Endothelial cell of umbilical vein (primary cell): ENCODE measurements around the gene QRFPR. TPM values are rescaled to one million over a fixed set of nuclear protein-coding genes. Genes with fewer than 3 reads are reported as not detected.

ENCODE experiments used
- BruUV-seq: library from RNA; stranded (reverse); fragments of 400-500 nt; replicated peaks from 2 replicates; lab custom pipeline; 2021; lab: Mats Ljungman, UMichigan
- CTCF ChIA-PET: fragments of 300-600, 350-600 bp; sonication (Branson Sonifier 250); formaldehyde crosslinking; loops from one replicate; lab custom pipeline; 2021; ENCODE audit warnings: antibody characterized with exemption, inconsistent platforms; lab: Charles Lee
- POLR2A ChIA-PET: fragments of 300-600, 350-600 bp; sonication (Branson Sonifier 250); formaldehyde crosslinking; loops from one replicate; lab custom pipeline; 2021; ENCODE audit warnings: antibody characterized with exemption, inconsistent platforms; lab: Charles Lee
- DNase-seq: peaks from one replicate; pipeline ENCODE4 v3.0.0-alpha.2; 2011; ENCODE audit warnings: low read depth, low spot score
- FAIRE-seq: peaks from 2 replicates; lab custom pipeline; 2011; peaks lifted over from hg19 to GRCh38; lab: Jason Lieb, UNC
- H2AFZ ChIP-seq: 2 replicates; pipeline ENCODE4 v1.6.0; 2012; ENCODE audit warnings: low read depth, low read length, control low read depth, inconsistent platforms
- H3K27ac ChIP-seq: 2 replicates; pipeline ENCODE4 v1.5.1; 2011; ENCODE audit warnings: low read depth, mild to moderate bottlenecking, control low read depth, low read length, moderate library complexity; ENCODE audit not compliant: insufficient read depth
- H3K27me3 ChIP-seq, 2 experiments: 2 replicates each; pipeline versions ENCODE4 v1.6.0 to v1.6.1; 2011; ENCODE audit warnings: low read length in 2 of 2, mixed read lengths in 1 of 2; ENCODE audit not compliant: control insufficient read depth in 2 of 2, insufficient read depth in 2 of 2
- H3K36me3 ChIP-seq, 2 experiments: 2 replicates in 1 of 2; 3 replicates in 1 of 2; pipeline ENCODE4 v1.5.1; 2011; ENCODE audit warnings: low read length in 2 of 2, mild to moderate bottlenecking in 1 of 2, moderate library complexity in 1 of 2; ENCODE audit not compliant: control insufficient read depth in 2 of 2, insufficient read depth in 2 of 2; ENCODE audit errors: extremely low read depth in 1 of 2
- H3K4me1 ChIP-seq: 3 replicates; pipeline ENCODE4 v1.5.1; 2011; ENCODE audit warnings: mild to moderate bottlenecking, low read length; ENCODE audit not compliant: control insufficient read depth, insufficient read depth; ENCODE audit errors: extremely low read depth
- H3K4me2 ChIP-seq: 2 replicates; pipeline ENCODE4 v1.6.1; 2011; ENCODE audit warnings: low read length, control low read depth, mixed read lengths; ENCODE audit not compliant: insufficient read depth
- H3K4me3 ChIP-seq, 3 experiments: fragments of 200-600 bp in 1 of 3; sonication (generic), shearing (Covaris generic) in 1 of 3; replicated peaks in 1 of 3; 2 replicates each; pipeline ENCODE4 v1.5.1; 2011 to 2016; ENCODE audit warnings: control low read depth in 3 of 3, low read length in 3 of 3, mild to moderate bottlenecking in 2 of 3, inconsistent platforms in 1 of 3, low read depth in 1 of 3, moderate library complexity in 1 of 3; ENCODE audit not compliant: insufficient read depth in 1 of 3
- H3K79me2 ChIP-seq: 2 replicates; pipeline ENCODE4 v1.6.0; 2012; ENCODE audit warnings: low read length, inconsistent platforms; ENCODE audit not compliant: control insufficient read depth, insufficient read depth
- H3K9ac ChIP-seq: replicated peaks from 2 replicates; pipeline ENCODE3; 2011; ENCODE audit warnings: low read length, control low read depth; ENCODE audit not compliant: insufficient read depth; ENCODE audit errors: extremely low read depth
- H3K9me1 ChIP-seq: replicated peaks from 3 replicates; pipeline ENCODE4 v1.6.0; 2011; ENCODE audit warnings: mild to moderate bottlenecking, low read length; ENCODE audit not compliant: control insufficient read depth, insufficient read depth; ENCODE audit errors: extremely low read depth
- H3K9me3 ChIP-seq: replicated peaks from 2 replicates; pipeline ENCODE4 v1.5.1; 2012; ENCODE audit warnings: low read length, inconsistent platforms; ENCODE audit not compliant: control insufficient read depth, insufficient read depth
- H4K20me1 ChIP-seq: replicated peaks from 2 replicates; pipeline ENCODE3; 2011; ENCODE audit warnings: mild to moderate bottlenecking, low read length; ENCODE audit not compliant: control insufficient read depth, insufficient read depth; ENCODE audit errors: extremely low read depth
- CTCF ChIP-seq, 2 donors: IDR thresholded peaks; 1 replicate in 1 of 2; 2 replicates in 1 of 2; pipeline ENCODE4 v1.5.1; 2011; ENCODE audit warnings: low read length in 2 of 2, mild to moderate bottlenecking in 2 of 2, moderate library complexity in 2 of 2, control low read depth in 1 of 2, inconsistent platforms in 1 of 2, low read depth in 1 of 2; ENCODE audit not compliant: insufficient read depth in 1 of 2; ENCODE audit errors: extremely low read depth in 1 of 2
- EZH2 ChIP-seq: IDR thresholded peaks from 2 replicates; pipeline ENCODE4 v1.6.1; 2012; ENCODE audit warnings: borderline replicate concordance, low read depth, mild to moderate bottlenecking, moderate library complexity, low read length, inconsistent platforms; ENCODE audit not compliant: severe bottlenecking
- FOS ChIP-seq: IDR thresholded peaks from 2 replicates; pipeline ENCODE4 v1.6.1; 2011; ENCODE audit warnings: mild to moderate bottlenecking, low read length, moderate library complexity, borderline replicate concordance; ENCODE audit not compliant: insufficient read depth
- GATA2 ChIP-seq: IDR thresholded peaks from 2 replicates; pipeline ENCODE4 v1.7.0; 2011; ENCODE audit warnings: low read depth, mild to moderate bottlenecking, moderate library complexity, mixed read lengths, low read length; ENCODE audit not compliant: insufficient read length, insufficient read depth
- JUN ChIP-seq: IDR thresholded peaks from 2 replicates; pipeline ENCODE4 v1.6.1; 2011; ENCODE audit warnings: borderline replicate concordance, low read depth; ENCODE audit not compliant: insufficient read length, insufficient read depth
- MAX ChIP-seq: IDR thresholded peaks from 2 replicates; pipeline ENCODE4 v1.6.1; 2011; ENCODE audit not compliant: insufficient read depth, insufficient read length
- MYC ChIP-seq: IDR thresholded peaks from one replicate; pipeline ENCODE4 v1.6.1; 2011; ENCODE audit warnings: mild to moderate bottlenecking, low read depth, low read length
- POLR2A ChIP-seq: IDR thresholded peaks from 2 replicates; pipeline ENCODE4 v1.6.1; 2012; ENCODE audit warnings: low read depth, mild to moderate bottlenecking, control low read depth, low read length
- POLR2AphosphoS5 ChIP-seq: IDR thresholded peaks from 2 replicates; pipeline ENCODE4 v1.6.1; 2012; ENCODE audit warnings: low read depth, mild to moderate bottlenecking, control low read depth, low read length, moderate library complexity; ENCODE audit not compliant: insufficient read depth
- dilution Hi-C: fragments of 300-500 bp; cut with MboI; formaldehyde crosslinking; loops from one replicate; pipeline ENCODE4 v1.15.0; 2019; ENCODE audit warnings: low sequenced_read_pairs; ENCODE audit not compliant: extremely low pct_ligation_motif_present
- intact Hi-C: fragments of 100-400 bp; cut with micrococcal nuclease; formaldehyde crosslinking; loops from one replicate; pipeline ENCODE4 v1.10.0; 2022
- polyA plus RNA-seq, 4 experiments: library from polyadenylated mRNA; depleted of rRNA in 3 of 4; stranded (reverse) in 3 of 4; unstranded in 1 of 4; fragments of >200 nt; gene quantifications; 2 replicates each; pipeline versions ENCODE4 v1.2.1 to v1.2.3, GENCODE V29; 2011 to 2012; ENCODE audit warnings: missing spikeins in 1 of 4
- total RNA-seq: library from RNA; stranded (reverse); gene quantifications from 2 replicates; pipeline ENCODE4 v1.2.3, GENCODE V29; 2021

The QRFPR gene
- total and polyA plus RNA-seq, 2 donors (not counting 3 experiments of a cell fraction or from before 2014, with no cell fraction given), result not detected

- H3K4me1 ChIP-seq, result no peaks in the 10 kb centered on the region
- H4K20me1 ChIP-seq, result no peaks in the 10 kb centered on the region
- ChIA-PET POLR2A (no interaction called here), CTCF (no interaction called here)
- no peak overlapping the region for H3K4me2 ChIP-seq
- H3K9me1 ChIP-seq, result no peaks in the 10 kb centered on the region
- dilution Hi-C loops (no loop called here), intact Hi-C loops (no loop called here)
- no peak overlapping the region for H2AFZ ChIP-seq
- H3K79me2 ChIP-seq, result no peaks in the 10 kb centered on the region
- no peak for DNase-seq
- H3K9me3 ChIP-seq, result no peaks in the 10 kb centered on the region
- H3K36me3 ChIP-seq, result no peaks in the 10 kb centered on the region
- no peaks in the 10 kb centered on the region for H3K27me3 ChIP-seq
- no peak overlapping the region for H3K4me3 ChIP-seq
- BruUV-seq, result no TSS peak
- TF ChIP-seq MAX, result no peak
- no peak for TF ChIP-seq EZH2
- TF ChIP-seq JUN, result no peak
- no peak for TF ChIP-seq POLR2A
- no peak for TF ChIP-seq CTCF (IDR thresholded peaks at IDR 0.05; ENCODE audit: extremely low read depth in 1 of 2, insufficient read depth in 1 of 2, low read depth in 1 of 2, low read length in 2 of 2)
- TF ChIP-seq MYC, result no peak
- TF ChIP-seq GATA2, result no peak
- TF ChIP-seq FOS, result no peak
- no peak for TF ChIP-seq POLR2AphosphoS5
- FAIRE-seq, result no peak
- H3K9ac ChIP-seq, result no peak overlapping the region
- no peak overlapping the region for H3K27ac ChIP-seq
Measured at GRCh38 chr4:121299367-121299766, 81.5 kb downstream of the QRFPR start.
